ENCODE measurements around the gene SYNE4. TPM values are rescaled to one million over a fixed set of nuclear protein-coding genes. Genes with fewer than 3 reads are reported as not detected.

The SYNE4 gene
- total and polyA plus RNA-seq, 9 of the 15 experiments (the other 6 are each of a cell fraction or from before 2014, with no cell fraction given), result 0.03 to 0.65 (median 0.29) TPM

GRCh38 chr19:36027696-36028095 is 19.1 kb upstream of the SYNE4 start:
- H3K79me2 ChIP-seq (ENCODE audit: control insufficient read depth, insufficient read depth, low read length), result no peaks in the 10 kb centered on the region
- in situ Hi-C loops (cut with MboI), result no loop called here
- H3K36me3 ChIP-seq (ENCODE audit: control insufficient read depth, insufficient read depth, low read length), result peaks cover 41% of the 10 kb centered on the region; the same call in 2 of the 3 replicates
- peaks cover 0 to 15% of the 10 kb centered on the region in 2 experiments; a peak in 2 of 5 replicates for H3K4me1 ChIP-seq (replicated peaks in 1 of 2; ENCODE audit: control insufficient read depth in 2 of 2, insufficient read depth in 2 of 2, low read length in 2 of 2)
- H4K20me1 ChIP-seq (replicated peaks; ENCODE audit: control insufficient read depth, insufficient read depth, low read length), result no peaks in the 10 kb centered on the region
- no peak overlapping the region for H3K9ac ChIP-seq (ENCODE audit: insufficient read depth in 1 of 2, low read depth in 2 of 2, low read length in 2 of 2)
- no peaks in the 10 kb centered on the region for H3K9me3 ChIP-seq (replicated peaks; ENCODE audit: control insufficient read depth, insufficient read depth, low read depth, low read length)
- ATAC-seq (no peak), DNase-seq (ENCODE audit: extremely low read depth in 1 of 4, low spot score in 3 of 4) (no peak), FAIRE-seq (no peak)
- H3K4me2 ChIP-seq (ENCODE audit: insufficient read depth, low read length), result no peak overlapping the region
- intact Hi-C loops (cut with micrococcal nuclease), result no loop called here
- no peak overlapping the region for H2AFZ ChIP-seq (ENCODE audit: low read depth, low read length)
- 90% methylated on average over 6 of the region's 6 CpGs for WGBS (ENCODE audit: insufficient coverage, low coverage, missing lambda C conversion rate)
- H3K27ac ChIP-seq (ENCODE audit: extremely low read depth, low read depth, low read length), result no peak overlapping the region
- ChIA-PET POLR2A (no interaction called here), CTCF (ENCODE audit: low intra/inter-chr PET ratio) (no interaction called here)
- peak; percentile 76 for TF ChIP-seq ZNF121 (CRISPR knock-in tag; conservative IDR thresholded peaks at IDR 0.05)
- TF ChIP-seq ZKSCAN1 (IDR thresholded peaks at IDR 0.05; ENCODE audit: low read depth, low read length), result no peak
- TF ChIP-seq POLR2AphosphoS5 (IDR thresholded peaks at IDR 0.05; ENCODE audit: control insufficient read depth, insufficient read depth, low read depth, low read length), result no peak
- H3K27me3 ChIP-seq (ENCODE audit: control insufficient read depth in 2 of 2, insufficient read depth in 2 of 2, low read length in 2 of 2), result no peaks in the 10 kb centered on the region
- no peak overlapping the region for H3K4me3 ChIP-seq
- BruUV-seq (replicated peaks), result no TSS peak
- H3K9me1 ChIP-seq (ENCODE audit: control insufficient read depth, insufficient read depth, low read length), result no peaks in the 10 kb centered on the region

DNA sequence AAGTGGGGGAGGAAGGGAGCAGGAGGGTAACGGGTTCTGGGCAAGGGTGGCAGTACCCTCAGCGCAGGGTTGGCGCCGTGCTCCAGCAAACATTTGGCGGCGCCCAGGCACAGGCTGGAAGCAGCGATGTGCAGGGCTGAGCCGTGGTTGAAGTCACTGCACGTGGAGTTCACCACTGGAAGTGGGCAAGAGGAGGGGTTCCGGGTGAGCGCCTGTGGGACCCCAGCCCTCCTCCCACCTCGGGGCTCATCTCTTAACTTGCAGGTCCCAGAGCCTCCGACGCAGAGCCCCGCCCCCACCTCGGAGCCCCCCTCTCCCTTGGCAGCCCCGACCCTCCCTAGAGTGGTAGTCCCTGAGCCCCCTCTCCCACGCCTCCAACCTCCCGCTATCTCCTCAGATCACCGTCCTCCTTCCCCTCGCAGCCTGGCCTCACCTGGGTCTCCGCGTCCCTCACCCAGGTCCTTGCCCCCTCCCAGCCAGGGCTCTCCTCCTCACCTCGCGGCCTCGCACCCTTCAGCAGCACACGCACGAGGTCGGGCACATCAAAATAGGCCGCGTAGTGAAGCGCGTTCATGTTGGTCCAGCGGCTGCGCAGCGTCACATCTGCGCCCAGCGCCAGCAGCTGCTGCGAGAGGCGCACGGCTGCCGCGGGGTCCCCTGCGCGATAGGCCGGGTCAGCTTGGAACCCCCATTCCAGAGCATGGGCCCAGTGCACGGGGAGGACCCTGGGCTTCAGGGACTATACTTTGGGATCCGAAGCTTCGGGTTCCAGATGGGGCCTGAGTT is 17.7 kb upstream of the SYNE4 start:
- H2AFZ ChIP-seq (ENCODE audit: low read depth, low read length), result no peak overlapping the region
- no TSS peak for BruUV-seq (replicated peaks)
- H4K20me1 ChIP-seq (replicated peaks; ENCODE audit: control insufficient read depth, insufficient read depth, low read length), result no peaks in the 10 kb centered on the region
- peaks cover 0 to 7% of the 10 kb centered on the region in 2 experiments; a peak in 1 of 5 replicates for H3K4me1 ChIP-seq (replicated peaks in 1 of 2; ENCODE audit: control insufficient read depth in 2 of 2, insufficient read depth in 2 of 2, low read length in 2 of 2)
- CTCF ChIA-PET (ENCODE audit: low intra/inter-chr PET ratio), result no interaction called here
- TF ChIP-seq, protein P1, sequence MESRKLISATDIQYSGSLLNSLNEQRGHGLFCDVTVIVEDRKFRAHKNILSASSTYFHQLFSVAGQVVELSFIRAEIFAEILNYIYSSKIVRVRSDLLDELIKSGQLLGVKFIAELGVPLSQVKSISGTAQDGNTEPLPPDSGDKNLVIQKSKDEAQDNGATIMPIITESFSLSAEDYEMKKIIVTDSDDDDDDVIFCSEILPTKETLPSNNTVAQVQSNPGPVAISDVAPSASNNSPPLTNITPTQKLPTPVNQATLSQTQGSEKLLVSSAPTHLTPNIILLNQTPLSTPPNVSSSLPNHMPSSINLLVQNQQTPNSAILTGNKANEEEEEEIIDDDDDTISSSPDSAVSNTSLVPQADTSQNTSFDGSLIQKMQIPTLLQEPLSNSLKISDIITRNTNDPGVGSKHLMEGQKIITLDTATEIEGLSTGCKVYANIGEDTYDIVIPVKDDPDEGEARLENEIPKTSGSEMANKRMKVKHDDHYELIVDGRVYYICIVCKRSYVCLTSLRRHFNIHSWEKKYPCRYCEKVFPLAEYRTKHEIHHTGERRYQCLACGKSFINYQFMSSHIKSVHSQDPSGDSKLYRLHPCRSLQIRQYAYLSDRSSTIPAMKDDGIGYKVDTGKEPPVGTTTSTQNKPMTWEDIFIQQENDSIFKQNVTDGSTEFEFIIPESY (CRISPR knock-in tag; IDR thresholded peaks at IDR 0.05), result peak; percentile 51; the same call in 1 of the 2 replicates
- TF ChIP-seq ZNF277 (CRISPR knock-in tag; IDR thresholded peaks at IDR 0.05; ENCODE audit: borderline replicate concordance) (no peak), RBFOX2 (IDR thresholded peaks at IDR 0.05; ENCODE audit: low read depth, low read length) (0 out of 2 replicates have a peak, but pooled peaks have one; percentile 32), POLR2G (IDR thresholded peaks at IDR 0.05; ENCODE audit: low read depth, low read length) (peak; percentile 41; the same call in 1 of the 2 replicates)
- H3K4me2 ChIP-seq (ENCODE audit: insufficient read depth, low read length), result no peak overlapping the region
- H3K27me3 ChIP-seq (ENCODE audit: control insufficient read depth in 2 of 2, insufficient read depth in 2 of 2, low read length in 2 of 2), result no peaks in the 10 kb centered on the region
- no peak overlapping the region; a peak in 1 of 4 replicates for H3K9ac ChIP-seq (ENCODE audit: insufficient read depth in 1 of 2, low read depth in 2 of 2, low read length in 2 of 2)
- FAIRE-seq, result no peak
- 97% methylated on average over 25 of the region's 49 CpGs for WGBS (ENCODE audit: insufficient coverage, low coverage, missing lambda C conversion rate)
- H3K4me3 ChIP-seq, result no peak overlapping the region
- in situ Hi-C loops (cut with MboI), result no loop called here
- intact Hi-C loops (cut with micrococcal nuclease), result no loop called here
- ATAC-seq, result no peak
- H3K9me1 ChIP-seq (ENCODE audit: control insufficient read depth, insufficient read depth, low read length), result no peaks in the 10 kb centered on the region
- no peaks in the 10 kb centered on the region for H3K79me2 ChIP-seq (ENCODE audit: control insufficient read depth, insufficient read depth, low read length)
- DNase-seq (ENCODE audit: extremely low read depth in 1 of 4, low spot score in 3 of 4), result no peak
- H3K36me3 ChIP-seq (ENCODE audit: control insufficient read depth, insufficient read depth, low read length), result peaks cover 47% of the 10 kb centered on the region; the same call in 2 of the 3 replicates
- no peaks in the 10 kb centered on the region for H3K9me3 ChIP-seq (replicated peaks; ENCODE audit: control insufficient read depth, insufficient read depth, low read depth, low read length)
- no peak overlapping the region for H3K27ac ChIP-seq (ENCODE audit: extremely low read depth, low read depth, low read length)
- POLR2A ChIA-PET, result no interaction called here

Measured in K562 (cell line).